Mesenteric fat pad (tissue), 1 donor: ENCODE results near the gene SGTA. TPM values are rescaled to one million over a fixed set of nuclear protein-coding genes. Genes with fewer than 3 reads are reported as not detected.
"Not testable (repeated sequence)": the region's sequence is repeated elsewhere in the genome, so short reads cannot be mapped to it uniquely, and the experiment has no call there.

Source experiments
- DNase-seq: peaks from one replicate; pipeline ENCODE4 v3.0.0-alpha.2; 2020; ENCODE audit warnings: low spot score
- total RNA-seq: library from RNA; stranded (reverse); fragmentation: NEBNext Ultra II Directional; extraction: Animal tissue kit (Norgen Biotek cat#: 25700); gene quantifications from one replicate; pipeline ENCODE4 v1.2.1, GENCODE V29; 2021
- donor health status: DM: yes; HTN: yes; CAD: no.

SGTA gene
- total RNA-seq, 1 donor from 2014 or later = 37.8 TPM

GRCh38 chr19:2795827-2796658 is 13.0 kb upstream of the SGTA start:
- DNase-seq = no peak

GRCh38 chr19:2793577-2793976 is 10.5 kb upstream of the SGTA start:
- no peak for DNase-seq

- no peak for DNase-seq
These were observed 10.1 kb upstream of the SGTA start for GRCh38 chr19:2793126-2793525.

- DNase-seq = not testable (repeated sequence)
These were observed 9.6 kb upstream of the SGTA start for GRCh38 chr19:2792666-2793065.

- no peak for DNase-seq
These were observed 8.8 kb upstream of the SGTA start for GRCh38 chr19:2791876-2792275.

GRCh38 chr19:2791440-2791839 is 8.4 kb upstream of the SGTA start:
- DNase-seq = no peak

- no peak for DNase-seq
These were observed 7.6 kb upstream of the SGTA start for GRCh38 chr19:2790557-2791271.

GRCh38 chr19:2790194-2790556 is 7.1 kb upstream of the SGTA start:
- no peak for DNase-seq

- DNase-seq = no peak
These were observed 5.2 kb upstream of the SGTA start for GRCh38 chr19:2788237-2788636.

GRCh38 chr19:2787115-2787514 is 4.0 kb upstream of the SGTA start:
- no peak for DNase-seq

GRCh38 chr19:2785244-2785997 is 2.3 kb upstream of the SGTA start, which contains the start of gene THOP1:
THOP1 (plus strand) TSS chr19:2785503; CDS start chr19:2785663, 160 bp downstream.
- DNase-seq = peak; percentile 99

GRCh38 chr19:2783781-2784145 is 690 bp upstream of the SGTA start:
- DNase-seq = no peak

- no peak for DNase-seq
These were observed 641 bp downstream of the SGTA start for GRCh38 chr19:2782329-2782935.

- no peak for DNase-seq
These were observed 2.8 kb downstream of the SGTA start for GRCh38 chr19:2780284-2780683.

GRCh38 chr19:2779121-2779740 is 3.8 kb downstream of the SGTA start:
- no peak for DNase-seq

- no peak for DNase-seq
These were observed 5.0 kb downstream of the SGTA start for GRCh38 chr19:2777952-2778683.

GRCh38 chr19:2775556-2776430 is 7.3 kb downstream of the SGTA start:
- no peak for DNase-seq

- DNase-seq = no peak
These were observed 8.0 kb downstream of the SGTA start for GRCh38 chr19:2774953-2775555.
